ENCODE measurements around the gene ATP2B3. TPM values are rescaled to one million over a fixed set of nuclear protein-coding genes. Genes with fewer than 3 reads are reported as not detected.

Gene ATP2B3
- total RNA-seq, 1 donor from 2014 or later = not detected

- Mint-ChIP-seq H3K27me3 (ENCODE audit: low read depth) (peaks cover 14% of the 10 kb centered on the region), H3K27ac (no peak overlapping the region), H3K4me3 (ENCODE audit: low read depth) (no peak overlapping the region), H3K36me3 (ENCODE audit: low read depth) (no peaks in the 10 kb centered on the region), H3K4me1 (ENCODE audit: low read depth) (no peaks in the 10 kb centered on the region), H3K9me3 (no peaks in the 10 kb centered on the region)
- no peak for DNase-seq (ENCODE audit: low spot score)
- intact Hi-C loops (cut with micrococcal nuclease) = no loop called here
Observed at GRCh38 chrX:153620576-153620975, 103.1 kb downstream of the ATP2B3 start.

- DNase-seq (ENCODE audit: low spot score) = no peak
- H3K27me3 Mint-ChIP-seq (ENCODE audit: low read depth) = peaks cover 8% of the 10 kb centered on the region
- H3K27ac Mint-ChIP-seq = no peak overlapping the region
- H3K36me3 Mint-ChIP-seq (ENCODE audit: low read depth) = no peaks in the 10 kb centered on the region
- intact Hi-C loops (cut with micrococcal nuclease) = no loop called here
- H3K9me3 Mint-ChIP-seq = no peaks in the 10 kb centered on the region
- H3K4me1 Mint-ChIP-seq (ENCODE audit: low read depth) = no peaks in the 10 kb centered on the region
- H3K4me3 Mint-ChIP-seq (ENCODE audit: low read depth) = no peak overlapping the region
Observed at GRCh38 chrX:153621949-153622598, 104.6 kb downstream of the ATP2B3 start.

DNA sequence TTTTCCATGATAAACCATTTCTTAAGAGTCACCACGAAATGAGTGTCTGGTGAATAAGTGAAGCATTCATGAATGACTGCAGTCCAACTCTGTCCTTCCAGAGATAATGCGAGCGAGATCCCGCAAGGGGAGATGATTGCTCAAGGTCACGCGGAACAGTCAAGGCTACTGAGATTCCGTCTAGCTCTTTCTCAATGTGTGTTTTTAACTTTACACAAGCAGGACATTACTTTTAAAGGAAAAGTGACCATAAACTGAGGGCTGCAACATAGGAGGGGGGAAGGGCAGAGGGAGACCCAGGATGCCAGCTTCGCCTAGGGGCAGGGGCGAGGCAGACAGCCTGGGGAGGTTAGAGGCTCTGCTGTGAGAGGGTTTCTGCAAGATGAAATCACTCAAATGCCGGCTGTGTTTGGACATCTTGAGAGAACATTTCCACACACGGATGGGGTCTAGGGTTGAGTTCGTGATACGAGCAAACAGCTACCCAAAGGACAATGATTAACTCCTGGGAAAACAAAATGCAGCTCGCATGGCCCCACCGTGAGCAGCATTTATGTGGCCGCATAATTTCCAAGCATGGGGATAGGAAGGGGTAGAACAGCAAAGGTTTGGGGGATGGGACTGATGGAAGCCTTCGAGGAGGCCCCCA is 105.3 kb downstream of the ATP2B3 start:
- peaks cover 6% of the 10 kb centered on the region for H3K27me3 Mint-ChIP-seq (ENCODE audit: low read depth)
- no peak overlapping the region for H3K27ac Mint-ChIP-seq
- no peaks in the 10 kb centered on the region for H3K9me3 Mint-ChIP-seq

GRCh38 chrX:153623310-153624029 is 106.0 kb downstream of the ATP2B3 start:
- H3K9me3 Mint-ChIP-seq = no peaks in the 10 kb centered on the region
- H3K4me3 Mint-ChIP-seq (ENCODE audit: low read depth) = no peak overlapping the region
- intact Hi-C loops (cut with micrococcal nuclease) = no loop called here
- H3K27me3 Mint-ChIP-seq (ENCODE audit: low read depth) = peaks cover 2% of the 10 kb centered on the region
- H3K4me1 Mint-ChIP-seq (ENCODE audit: low read depth) = no peaks in the 10 kb centered on the region
- H3K27ac Mint-ChIP-seq = no peak overlapping the region
- no peaks in the 10 kb centered on the region for H3K36me3 Mint-ChIP-seq (ENCODE audit: low read depth)
- DNase-seq (ENCODE audit: low spot score) = no peak

More for the DNA sequence above, 105.3 kb downstream of the ATP2B3 start:
- Mint-ChIP-seq H3K4me1 (ENCODE audit: low read depth) (no peaks in the 10 kb centered on the region), H3K4me3 (ENCODE audit: low read depth) (no peak overlapping the region), H3K36me3 (ENCODE audit: low read depth) (no peaks in the 10 kb centered on the region)
- intact Hi-C loops (cut with micrococcal nuclease) = no loop called here
- no peak for DNase-seq (ENCODE audit: low spot score)

GRCh38 chrX:153624196-153625091 is 107.0 kb downstream of the ATP2B3 start:
- H3K4me3 Mint-ChIP-seq (ENCODE audit: low read depth) = no peak overlapping the region
- no peaks in the 10 kb centered on the region for H3K4me1 Mint-ChIP-seq (ENCODE audit: low read depth)
- no peaks in the 10 kb centered on the region for H3K27me3 Mint-ChIP-seq (ENCODE audit: low read depth)
- H3K9me3 Mint-ChIP-seq = no peaks in the 10 kb centered on the region
- no peaks in the 10 kb centered on the region for H3K36me3 Mint-ChIP-seq (ENCODE audit: low read depth)
- intact Hi-C loops (cut with micrococcal nuclease) = no loop called here
- no peak for DNase-seq (ENCODE audit: low spot score)
- H3K27ac Mint-ChIP-seq = no peak overlapping the region

- Mint-ChIP-seq H3K4me3 (ENCODE audit: low read depth) (no peak overlapping the region), H3K4me1 (ENCODE audit: low read depth) (no peaks in the 10 kb centered on the region), H3K27ac (no peak overlapping the region), H3K36me3 (ENCODE audit: low read depth) (no peaks in the 10 kb centered on the region), H3K9me3 (no peaks in the 10 kb centered on the region), H3K27me3 (ENCODE audit: low read depth) (no peaks in the 10 kb centered on the region)
- no peak for DNase-seq (ENCODE audit: low spot score)
- intact Hi-C loops (cut with micrococcal nuclease) = no loop called here
Observed at GRCh38 chrX:153625271-153626024, 108.0 kb downstream of the ATP2B3 start.

- intact Hi-C loops (cut with micrococcal nuclease) = no loop called here
- peaks cover 2% of the 10 kb centered on the region for H3K27me3 Mint-ChIP-seq (ENCODE audit: low read depth)
- H3K4me3 Mint-ChIP-seq (ENCODE audit: low read depth) = no peak overlapping the region
- no peaks in the 10 kb centered on the region for H3K9me3 Mint-ChIP-seq
- no peaks in the 10 kb centered on the region for H3K36me3 Mint-ChIP-seq (ENCODE audit: low read depth)
- H3K4me1 Mint-ChIP-seq (ENCODE audit: low read depth) = no peaks in the 10 kb centered on the region
- H3K27ac Mint-ChIP-seq = no peak overlapping the region
- DNase-seq (ENCODE audit: low spot score) = no peak
Observed at GRCh38 chrX:153626025-153626633, 108.7 kb downstream of the ATP2B3 start.

DNA sequence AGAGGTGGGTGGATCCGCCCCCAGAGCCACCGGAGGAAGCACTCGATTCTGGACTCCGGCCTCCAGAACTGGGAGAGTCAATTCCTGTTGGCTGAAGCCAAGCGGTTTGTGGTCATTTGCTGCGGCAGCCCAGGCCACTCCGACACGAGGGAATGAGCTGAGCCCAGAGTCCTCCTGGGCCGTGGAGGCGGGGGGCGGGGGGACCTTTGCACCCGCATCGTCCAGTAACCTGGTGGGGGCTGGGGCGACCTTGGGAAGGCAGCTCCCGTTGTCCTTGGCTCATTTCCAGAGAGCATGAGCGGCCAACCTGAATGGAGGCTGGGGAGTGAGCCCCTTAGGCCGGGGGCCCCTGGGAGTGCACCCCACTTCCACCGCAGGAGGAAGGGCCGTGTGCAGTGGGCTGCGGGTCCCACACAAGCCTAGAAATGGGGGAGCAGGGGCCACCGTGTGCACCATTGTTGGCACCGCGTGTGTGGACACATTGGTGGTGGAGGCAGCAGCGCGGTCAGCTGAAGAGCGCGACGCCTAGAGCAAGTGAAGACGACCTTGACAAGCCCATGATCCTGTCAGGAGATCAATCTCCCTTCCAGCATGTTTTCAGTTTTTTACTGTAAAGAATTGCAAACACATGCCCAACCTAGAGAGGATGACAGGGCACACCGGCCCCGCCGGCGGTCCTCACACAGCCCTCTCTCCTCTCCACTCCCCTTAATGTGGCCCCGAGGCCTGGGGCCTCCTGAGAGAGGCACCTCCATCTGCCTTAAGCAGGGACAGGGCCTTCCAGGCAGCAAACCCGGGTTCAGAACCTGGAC is 109.6 kb downstream of the ATP2B3 start:
- H3K9me3 Mint-ChIP-seq = no peaks in the 10 kb centered on the region
- no peaks in the 10 kb centered on the region for H3K36me3 Mint-ChIP-seq (ENCODE audit: low read depth)
- H3K27me3 Mint-ChIP-seq (ENCODE audit: low read depth) = peaks cover 5% of the 10 kb centered on the region
- no peak overlapping the region for H3K27ac Mint-ChIP-seq
- no peak overlapping the region for H3K4me3 Mint-ChIP-seq (ENCODE audit: low read depth)
- no peaks in the 10 kb centered on the region for H3K4me1 Mint-ChIP-seq (ENCODE audit: low read depth)
- intact Hi-C loops (cut with micrococcal nuclease) = no loop called here
- DNase-seq (ENCODE audit: low spot score) = no peak

DNA sequence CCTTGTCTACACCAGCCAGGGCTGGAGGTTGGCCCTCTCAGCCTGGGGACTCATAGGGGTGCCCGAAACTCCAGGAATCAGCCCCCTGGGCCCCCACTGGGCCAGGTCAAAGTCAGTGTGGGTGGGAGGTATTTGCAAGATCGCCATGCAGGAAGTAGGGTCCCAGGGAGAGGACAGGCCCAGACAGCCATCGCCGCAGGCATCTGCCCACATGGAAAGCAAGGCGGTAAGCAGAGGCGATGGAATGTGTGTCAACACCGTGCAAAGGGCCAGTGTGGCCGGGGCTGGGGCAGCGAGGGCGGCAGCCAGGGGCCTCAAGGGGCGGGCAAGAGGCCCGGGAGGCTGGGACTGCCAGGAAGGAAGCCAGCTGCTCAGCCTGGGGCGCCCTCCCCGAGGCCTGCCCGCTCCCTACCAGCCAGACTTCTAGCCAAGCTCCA is 110.3 kb downstream of the ATP2B3 start:
- intact Hi-C loops (cut with micrococcal nuclease) = no loop called here
- DNase-seq (ENCODE audit: low spot score) = no peak

DNA sequence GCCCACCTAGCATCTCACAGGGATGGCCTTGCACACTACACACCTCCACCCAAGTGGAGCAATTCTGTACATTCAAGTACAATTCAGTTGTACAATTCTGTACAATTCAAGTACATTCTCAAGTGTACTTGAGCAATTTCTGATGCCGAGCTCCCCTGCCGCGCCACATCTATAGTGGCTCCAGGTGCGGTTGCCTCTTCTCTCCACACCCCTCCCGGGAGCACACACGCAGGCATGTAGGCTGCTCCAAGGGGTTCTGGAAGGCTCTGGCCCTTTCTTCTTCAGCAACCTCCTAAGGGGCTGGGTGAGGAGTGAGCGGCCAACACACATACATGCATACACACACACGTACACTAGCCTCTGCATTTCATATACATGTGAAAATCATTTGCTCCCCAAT is 110.7 kb downstream of the ATP2B3 start:
- intact Hi-C loops (cut with micrococcal nuclease) = no loop called here
- Mint-ChIP-seq H3K27me3 (ENCODE audit: low read depth) (peaks cover 5% of the 10 kb centered on the region), H3K27ac (no peak overlapping the region), H3K4me1 (ENCODE audit: low read depth) (no peaks in the 10 kb centered on the region), H3K4me3 (ENCODE audit: low read depth) (no peak overlapping the region), H3K36me3 (ENCODE audit: low read depth) (no peaks in the 10 kb centered on the region), H3K9me3 (no peaks in the 10 kb centered on the region)
- no peak for DNase-seq (ENCODE audit: low spot score)

More for the DNA sequence above, 110.3 kb downstream of the ATP2B3 start:
- Mint-ChIP-seq H3K4me1 (ENCODE audit: low read depth) (no peaks in the 10 kb centered on the region), H3K27me3 (ENCODE audit: low read depth) (peaks cover 5% of the 10 kb centered on the region), H3K9me3 (no peaks in the 10 kb centered on the region), H3K4me3 (ENCODE audit: low read depth) (no peak overlapping the region), H3K36me3 (ENCODE audit: low read depth) (no peaks in the 10 kb centered on the region), H3K27ac (no peak overlapping the region)

DNA sequence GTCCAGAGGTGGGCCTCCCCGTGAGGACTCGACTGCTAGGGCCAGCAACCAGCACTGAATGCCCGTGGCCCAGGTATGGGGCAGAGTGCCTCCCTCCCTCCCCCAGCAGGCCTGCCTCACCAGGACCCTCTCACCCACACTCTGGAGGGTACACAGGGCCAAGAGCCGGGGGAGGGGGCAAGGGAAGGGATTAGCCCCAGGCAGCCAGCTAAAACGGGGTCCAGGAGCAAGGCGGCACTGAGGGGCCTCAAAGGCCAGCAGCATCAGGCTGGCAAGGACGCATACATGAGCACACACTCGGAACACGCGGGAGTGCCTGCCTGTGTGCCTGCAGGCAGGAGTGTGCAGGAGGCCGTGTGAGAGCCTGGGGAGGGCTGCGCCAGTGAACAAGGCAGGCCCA is 111.2 kb downstream of the ATP2B3 start:
- no peaks in the 10 kb centered on the region for H3K36me3 Mint-ChIP-seq (ENCODE audit: low read depth)
- H3K27me3 Mint-ChIP-seq (ENCODE audit: low read depth) = peaks cover 5% of the 10 kb centered on the region
- no peaks in the 10 kb centered on the region for H3K4me1 Mint-ChIP-seq (ENCODE audit: low read depth)
- no peak overlapping the region for H3K27ac Mint-ChIP-seq
- H3K4me3 Mint-ChIP-seq (ENCODE audit: low read depth) = no peak overlapping the region
- no peak for DNase-seq (ENCODE audit: low spot score)
- H3K9me3 Mint-ChIP-seq = no peaks in the 10 kb centered on the region
- intact Hi-C loops (cut with micrococcal nuclease) = no loop called here

Data from activated T-helper 2 cell treated with anti-CD3 and anti-CD28 coated beads, Interferon-gamma antibody, Interleukin-2, Interleukin-4, amounts not matched to agents 10 μg/mL and 5 μg/mL and 100 μg/mL, durations not matched to agents 14 hours and 24 hours and 36 hours (primary cell).